H1 (cell line): ENCODE results near the gene RFX3. TPM values are rescaled to one million over a fixed set of nuclear protein-coding genes. Genes with fewer than 3 reads are reported as not detected.
"Not testable (repeated sequence)": the region's sequence is repeated elsewhere in the genome, so short reads cannot be mapped to it uniquely, and the experiment has no call there.

ENCODE experiments used
- CTCF ChIA-PET: fragments of 300-600 bp; sonication (Branson Sonifier 250); formaldehyde crosslinking; loops from one replicate; lab custom pipeline; 2021; ENCODE audit not compliant: partially characterized antibody; lab: Charles Lee
- POLR2A ChIA-PET: fragments of 300-600 bp; sonication (Branson Sonifier 250); formaldehyde crosslinking; loops from one replicate; lab custom pipeline; 2021; ENCODE audit warnings: inconsistent platforms; ENCODE audit not compliant: partially characterized antibody; lab: Charles Lee
- DNase-seq, 2 experiments: peaks; one replicate each; pipeline versions ENCODE4 v3.0.0 to v3.0.0-alpha.2; 2010 to 2022; ENCODE audit warnings: low spot score in 2 of 2, low read depth in 1 of 2, mixed read lengths in 1 of 2
- FAIRE-seq: peaks from 2 replicates; lab custom pipeline; 2011; peaks lifted over from hg19 to GRCh38; lab: Jason Lieb, UNC
- H2AFZ ChIP-seq: 2 replicates; pipeline ENCODE4 v1.8.1; 2012; ENCODE audit warnings: low read length, inconsistent platforms
- H2AK5ac ChIP-seq: 2 replicates; pipeline ENCODE4 v1.6.1; 2013; ENCODE audit warnings: low read depth, low read length
- H2BK120ac ChIP-seq: replicated peaks from 2 replicates; pipeline ENCODE3; 2013; ENCODE audit warnings: low read depth, low read length, inconsistent platforms
- H2BK12ac ChIP-seq: 2 replicates; pipeline ENCODE4 v1.6.1; 2013; ENCODE audit warnings: low read depth, low read length
- H2BK15ac ChIP-seq: 2 replicates; pipeline ENCODE4 v1.6.1; 2013; ENCODE audit warnings: low read length
- H2BK20ac ChIP-seq: 2 replicates; pipeline ENCODE4 v1.6.1; 2013; ENCODE audit warnings: low read length
- H2BK5ac ChIP-seq: 2 replicates; pipeline ENCODE4 v1.6.1; 2013; ENCODE audit warnings: low read depth, low read length
- H3K14ac ChIP-seq: 2 replicates; pipeline ENCODE4 v1.6.1; 2013; ENCODE audit warnings: inconsistent platforms; ENCODE audit not compliant: insufficient read length
- H3K18ac ChIP-seq: 2 replicates; pipeline ENCODE4 v1.6.1; 2013; ENCODE audit warnings: low read length; ENCODE audit errors: extremely low read depth
- H3K23ac ChIP-seq: 2 replicates; pipeline ENCODE4 v1.6.1; 2013; ENCODE audit warnings: inconsistent platforms; ENCODE audit not compliant: insufficient read length
- H3K23me2 ChIP-seq: 2 replicates; pipeline ENCODE4 v1.6.1; 2013; ENCODE audit warnings: low read depth, low read length
- H3K27ac ChIP-seq: 2 replicates; pipeline ENCODE4 v1.6.1; 2011; ENCODE audit warnings: low read depth, low read length, inconsistent platforms
- H3K27me3 ChIP-seq, 4 experiments: replicated peaks in 1 of 4; 1 replicate in 1 of 4; 2 replicates in 3 of 4; pipeline versions ENCODE4 v1.6.1 to v1.8.1; 2011 to 2013; ENCODE audit warnings: low read length in 3 of 4, mild to moderate bottlenecking in 3 of 4, inconsistent platforms in 2 of 4, mixed read lengths in 2 of 4, moderate library complexity in 1 of 4; ENCODE audit not compliant: control insufficient read depth in 3 of 4, insufficient read depth in 3 of 4; ENCODE audit errors: extremely low read depth in 1 of 4
- H3K36me3 ChIP-seq, 4 experiments: 2 replicates each; pipeline versions ENCODE4 v1.6.1 to v1.8.1; 2011 to 2013; ENCODE audit warnings: mild to moderate bottlenecking in 4 of 4, low read length in 3 of 4, moderate library complexity in 2 of 4, control low read depth in 1 of 4, inconsistent platforms in 1 of 4; ENCODE audit not compliant: insufficient read depth in 4 of 4, control insufficient read depth in 2 of 4
- H3K4ac ChIP-seq: replicated peaks from 2 replicates; pipeline ENCODE3; 2013; ENCODE audit warnings: low read length, low read depth, mixed read lengths, inconsistent platforms; ENCODE audit not compliant: insufficient read length
- H3K4me1 ChIP-seq, 4 experiments: replicated peaks in 1 of 4; 1 replicate in 1 of 4; 2 replicates in 3 of 4; pipeline versions ENCODE4 v1.6.1 to v1.8.1; 2011 to 2013; ENCODE audit warnings: low read length in 3 of 4, inconsistent platforms in 2 of 4, mixed read lengths in 1 of 4; ENCODE audit not compliant: insufficient read depth in 4 of 4, control insufficient read depth in 3 of 4
- H3K4me2 ChIP-seq, 2 experiments: 2 replicates each; pipeline versions ENCODE4 v1.6.1 to v1.8.1; 2011 to 2013; ENCODE audit warnings: low read depth in 2 of 2, low read length in 2 of 2, control low read depth in 1 of 2, inconsistent platforms in 1 of 2, mild to moderate bottlenecking in 1 of 2; ENCODE audit not compliant: insufficient read depth in 1 of 2
- H3K4me3 ChIP-seq, 4 experiments: fragments of 200-600, 300-600 bp in 1 of 4; sonication (generic), shearing (Covaris generic), sonication (Bioruptor Twin) in 1 of 4; 2 replicates each; pipeline versions ENCODE4 v1.5.1 to v1.8.1; 2011 to 2016; ENCODE audit warnings: low read length in 4 of 4, low read depth in 3 of 4, control low read depth in 2 of 4, inconsistent platforms in 2 of 4, mild to moderate bottlenecking in 2 of 4, mixed read lengths in 1 of 4, moderate library complexity in 1 of 4; ENCODE audit not compliant: insufficient read depth in 2 of 4; ENCODE audit errors: extremely low read depth in 1 of 4
- H3K56ac ChIP-seq: replicated peaks from 2 replicates; pipeline ENCODE3; 2013; ENCODE audit warnings: low read depth, mild to moderate bottlenecking, mixed read lengths, low read length, inconsistent platforms; ENCODE audit not compliant: insufficient read length
- H3K79me1 ChIP-seq: 2 replicates; pipeline ENCODE4 v1.6.1; 2013; ENCODE audit warnings: low read depth, low read length, control low read depth
- H3K79me2 ChIP-seq, 2 experiments: 2 replicates each; pipeline versions ENCODE4 v1.6.1 to v1.8.1; 2012 to 2013; ENCODE audit warnings: low read length in 2 of 2, mild to moderate bottlenecking in 2 of 2, inconsistent platforms in 1 of 2; ENCODE audit not compliant: insufficient read depth in 2 of 2, control insufficient read depth in 1 of 2
- H3K9ac ChIP-seq, 4 experiments: replicated peaks in 1 of 4; 1 replicate in 1 of 4; 2 replicates in 3 of 4; pipeline versions ENCODE4 v1.6.1 to v1.8.1; 2011 to 2013; ENCODE audit warnings: low read depth in 3 of 4, low read length in 3 of 4, control low read depth in 2 of 4, mild to moderate bottlenecking in 2 of 4, moderate library complexity in 2 of 4, inconsistent platforms in 1 of 4; ENCODE audit errors: extremely low read depth in 1 of 4
- H3K9me3 ChIP-seq, 2 experiments: 2 replicates each; pipeline versions ENCODE4 v1.6.1 to v1.8.1; 2012 to 2013; ENCODE audit warnings: mild to moderate bottlenecking in 2 of 2, moderate library complexity in 2 of 2, control low read depth in 1 of 2, inconsistent platforms in 1 of 2, low read depth in 1 of 2, low read length in 1 of 2, mixed read lengths in 1 of 2; ENCODE audit not compliant: insufficient read depth in 2 of 2
- H4K20me1 ChIP-seq, 2 experiments: replicated peaks in 1 of 2; 2 replicates each; pipeline versions ENCODE3 to v1.8.1; 2011 to 2013; ENCODE audit warnings: inconsistent platforms in 2 of 2, low read length in 2 of 2, mild to moderate bottlenecking in 1 of 2; ENCODE audit not compliant: insufficient read depth in 2 of 2, control insufficient read depth in 1 of 2
- H4K5ac ChIP-seq: 2 replicates; pipeline ENCODE4 v1.6.1; 2013; ENCODE audit warnings: low read length, low read depth, mixed read lengths, inconsistent platforms; ENCODE audit not compliant: insufficient read length
- H4K8ac ChIP-seq: 2 replicates; pipeline ENCODE4 v1.8.0; 2013; ENCODE audit warnings: mild to moderate bottlenecking, moderate library complexity, low read length, inconsistent platforms; ENCODE audit not compliant: insufficient read depth; ENCODE audit errors: extremely low read depth
- H4K91ac ChIP-seq: replicated peaks from 2 replicates; pipeline ENCODE3; 2013; ENCODE audit warnings: low read length, mixed read lengths, inconsistent platforms; ENCODE audit not compliant: insufficient read length
- WGBS, 2 experiments: shearing (Covaris generic) in 1 of 2; methylation state at CpG; one replicate each; pipeline versions ENCODE4 v1.1.6 to v1.1.7; 2013 to 2015; ENCODE audit warnings: low lambda C conversion rate in 2 of 2, mixed read lengths in 2 of 2, inconsistent platforms in 1 of 2, low coverage in 1 of 2, missing lambda C conversion rate in 1 of 2; ENCODE audit not compliant: insufficient replicate concordance in 2 of 2, insufficient coverage in 1 of 2, insufficient read length in 1 of 2; ENCODE audit errors: extremely low coverage in 1 of 2, missing lambda C conversion rate in 1 of 2; 5-methylcytosine and 5-hydroxymethylcytosine counted together
- polyA plus RNA-seq, 7 experiments: library from polyadenylated mRNA; depleted of rRNA in 3 of 7; stranded (reverse) in 5 of 7; unstranded in 2 of 7; fragments of >200 nt in 5 of 7; fragments of 200-250 nt in 2 of 7; gene quantifications; 1 replicate in 5 of 7; 2 replicates in 1 of 7; 4 replicates in 1 of 7; pipeline versions ENCODE4 v1.2.1 to v1.2.3, GENCODE V29; 2011 to 2013; ENCODE audit warnings: missing spikeins in 2 of 7, mixed read lengths in 2 of 7
- total RNA-seq: library from RNA; stranded (reverse); fragmentation: NEBNext Ultra II Directional; extraction: Animal tissue kit (Norgen Biotek cat#: 25700); gene quantifications from 2 replicates; pipeline ENCODE4 v1.2.1, GENCODE V29; 2021

Gene RFX3
- total and polyA plus RNA-seq, 2 of the 8 experiments (the other 6 are each of a cell fraction or from before 2014, with no cell fraction given), result 4.9 to 22.6 TPM

- H4K8ac ChIP-seq, H2BK5ac ChIP-seq, H2BK120ac ChIP-seq, H3K4me3 ChIP-seq, DNase-seq, H3K56ac ChIP-seq, POLR2A ChIA-PET, FAIRE-seq, H4K5ac ChIP-seq, H3K4me1 ChIP-seq, H3K18ac ChIP-seq, H3K4me2 ChIP-seq, H2BK15ac ChIP-seq, H4K91ac ChIP-seq, H4K20me1 ChIP-seq, H3K79me2 ChIP-seq, H3K36me3 ChIP-seq, H2AFZ ChIP-seq, H3K23ac ChIP-seq, H3K27ac ChIP-seq, H3K4ac ChIP-seq, H2AK5ac ChIP-seq, H3K23me2 ChIP-seq, H2BK20ac ChIP-seq, H3K27me3 ChIP-seq, H3K9me3 ChIP-seq, H3K14ac ChIP-seq, H2BK12ac ChIP-seq, H3K9ac ChIP-seq, CTCF ChIA-PET, H3K79me1 ChIP-seq: not testable (repeated sequence)
- 82% methylated on average over 1 of the region's 1 CpG; no CpG with 5 or more reads in 1 of the 2 experiments for WGBS, 2 experiments
Measured at GRCh38 chr9:3304388-3304787, 221.4 kb downstream of the RFX3 start.
